AG09319 (cell line): Measurements from ENCODE around the gene SYNC.

ENCODE experiments used
- DNase-seq: peaks from one replicate; pipeline ENCODE4 v3.0.0-alpha.2; 2010; ENCODE audit warnings: low read depth; ENCODE audit errors: extremely low read depth
- CTCF ChIP-seq: IDR thresholded peaks from 2 replicates; pipeline ENCODE4 v1.5.1; 2011; ENCODE audit warnings: low read depth, mild to moderate bottlenecking, inconsistent platforms, low read length, moderate library complexity

Gene SYNC

GRCh38 chr1:32736812-32737791, 34.5 kb upstream of the SYNC start:
- no peak for DNase-seq
- TF ChIP-seq CTCF, result no peak

- no peak for TF ChIP-seq CTCF
- no peak for DNase-seq
These were observed 31.2 kb upstream of the SYNC start for GRCh38 chr1:32733582-32734321.

GRCh38 chr1:32729254-32730046, 26.9 kb upstream of the SYNC start:
- no peak for TF ChIP-seq CTCF
- no peak for DNase-seq

- no peak for DNase-seq
- TF ChIP-seq CTCF, result no peak
These were observed 26.0 kb upstream of the SYNC start for GRCh38 chr1:32728413-32729077.

- no peak for DNase-seq
- TF ChIP-seq CTCF, result no peak
These were observed 25.3 kb upstream of the SYNC start for GRCh38 chr1:32727876-32728275.

- DNase-seq, result no peak
- no peak for TF ChIP-seq CTCF
These were observed 23.0 kb upstream of the SYNC start for GRCh38 chr1:32725615-32725982.
